Naive thymus-derived CD4-positive, alpha-beta T cell (primary cell): Measurements from ENCODE around the gene JOSD2. TPM values are rescaled to one million over a fixed set of nuclear protein-coding genes. Genes with fewer than 3 reads are reported as not detected.
A peak's percentile ranks its signal among the peaks of the same experiment; 100 is the strongest.

ENCODE experiments used
- ATAC-seq: fragments of 150-1000 bp; cut with Tn5 transposase; 2 replicates; pipeline ENCODE4 v1.10.0; 2021; ENCODE audit warnings: mild to moderate bottlenecking, moderate library complexity
- CTCF ChIA-PET: fragments of 350-600 bp; sonication (Branson Sonifier 250); formaldehyde crosslinking; loops from one replicate; lab custom pipeline; 2021; ENCODE audit warnings: antibody characterized with exemption; lab: Charles Lee
- POLR2A ChIA-PET: fragments of 350-600 bp; sonication (Branson Sonifier 250); formaldehyde crosslinking; loops from one replicate; lab custom pipeline; 2021; ENCODE audit warnings: antibody characterized with exemption, inconsistent platforms; lab: Charles Lee
- DNase-seq, 9 donors: peaks; one replicate each; pipeline versions ENCODE4 v3.0.0 to v3.0.0-alpha.2; 2020 to 2022; ENCODE audit warnings: mixed read lengths in 1 of 9
- H3K27ac ChIP-seq: one replicate; pipeline ENCODE4 v1.7.0; 2013; ENCODE audit warnings: mild to moderate bottlenecking, low read depth, low read length, moderate library complexity
- H3K27me3 ChIP-seq, 2 donors: one replicate each; pipeline ENCODE4 v1.7.0; 2013; ENCODE audit warnings: low read length in 2 of 2, mild to moderate bottlenecking in 2 of 2, moderate library complexity in 2 of 2; ENCODE audit not compliant: control insufficient read depth in 2 of 2, insufficient read depth in 2 of 2
- H3K36me3 ChIP-seq, 3 experiments: 1 replicate in 2 of 3; 2 replicates in 1 of 3; pipeline ENCODE4 v1.7.0; 2013; ENCODE audit warnings: low read length in 3 of 3, mild to moderate bottlenecking in 3 of 3, moderate library complexity in 1 of 3; ENCODE audit not compliant: insufficient read depth in 3 of 3, control insufficient read depth in 2 of 3
- H3K4me1 ChIP-seq, 2 donors: one replicate each; pipeline ENCODE4 v1.7.0; 2013; ENCODE audit warnings: low read length in 2 of 2, mild to moderate bottlenecking in 2 of 2, moderate library complexity in 1 of 2; ENCODE audit not compliant: control insufficient read depth in 2 of 2, insufficient read depth in 2 of 2
- H3K4me3 ChIP-seq: 2 replicates; pipeline ENCODE4 v1.7.0; 2013; ENCODE audit warnings: mild to moderate bottlenecking, low read length
- H3K9me3 ChIP-seq, 3 experiments: 1 replicate in 2 of 3; 2 replicates in 1 of 3; pipeline ENCODE4 v1.7.0; 2013; ENCODE audit warnings: low read length in 3 of 3; ENCODE audit not compliant: control insufficient read depth in 2 of 3
- H3K27ac Mint-ChIP-seq, 9 donors: one replicate each; pipeline ENCODE4 v1.8.0; 2020 to 2022; ENCODE audit warnings: mixed read lengths in 9 of 9, mild to moderate bottlenecking in 8 of 9, moderate library complexity in 5 of 9, inconsistent platforms in 2 of 9
- H3K27me3 Mint-ChIP-seq, 5 donors: one replicate each; pipeline ENCODE4 v1.8.0; 2021 to 2022; ENCODE audit warnings: mixed read lengths in 5 of 5, mild to moderate bottlenecking in 1 of 5
- H3K36me3 Mint-ChIP-seq, 5 donors: one replicate each; pipeline ENCODE4 v1.8.0; 2020 to 2022; ENCODE audit warnings: mixed read lengths in 5 of 5, mild to moderate bottlenecking in 3 of 5, inconsistent platforms in 1 of 5
- H3K4me1 Mint-ChIP-seq, 7 donors: one replicate each; pipeline ENCODE4 v1.8.0; 2020 to 2022; ENCODE audit warnings: mixed read lengths in 7 of 7, mild to moderate bottlenecking in 3 of 7, inconsistent platforms in 1 of 7
- H3K4me3 Mint-ChIP-seq, 10 donors: one replicate each; pipeline ENCODE4 v1.8.0; 2020 to 2022; ENCODE audit warnings: mild to moderate bottlenecking in 10 of 10, mixed read lengths in 10 of 10, moderate library complexity in 6 of 10, inconsistent platforms in 2 of 10
- H3K9me3 Mint-ChIP-seq, 11 donors: one replicate each; pipeline ENCODE4 v1.8.0; 2020 to 2022; ENCODE audit warnings: mixed read lengths in 11 of 11, mild to moderate bottlenecking in 4 of 11, inconsistent platforms in 1 of 11, moderate library complexity in 1 of 11
- intact Hi-C, 2 donors: fragments of 100-400 bp; cut with micrococcal nuclease; formaldehyde crosslinking; loops; one replicate each; pipeline ENCODE4 v1.15.1; 2023
- polyA plus RNA-seq, 2 donors: library from polyadenylated mRNA; unstranded; fragments of 300-500 nt; fragmentation: Illumina TruSeq; gene quantifications; one replicate each; pipeline ENCODE4 v1.2.3, GENCODE V29; 2021
- total RNA-seq, 6 experiments: library from RNA in 5 of 6; stranded (reverse) in 5 of 6; gene quantifications; 1 replicate in 5 of 6; 2 replicates in 1 of 6; pipeline ENCODE4 v1.2.3 and lab custom pipeline; 2021 to 2026

The JOSD2 gene
- total and polyA plus RNA-seq, 7 experiments from 2014 or later: 13.0 to 45.9 (median 20.1) TPM

DNA sequence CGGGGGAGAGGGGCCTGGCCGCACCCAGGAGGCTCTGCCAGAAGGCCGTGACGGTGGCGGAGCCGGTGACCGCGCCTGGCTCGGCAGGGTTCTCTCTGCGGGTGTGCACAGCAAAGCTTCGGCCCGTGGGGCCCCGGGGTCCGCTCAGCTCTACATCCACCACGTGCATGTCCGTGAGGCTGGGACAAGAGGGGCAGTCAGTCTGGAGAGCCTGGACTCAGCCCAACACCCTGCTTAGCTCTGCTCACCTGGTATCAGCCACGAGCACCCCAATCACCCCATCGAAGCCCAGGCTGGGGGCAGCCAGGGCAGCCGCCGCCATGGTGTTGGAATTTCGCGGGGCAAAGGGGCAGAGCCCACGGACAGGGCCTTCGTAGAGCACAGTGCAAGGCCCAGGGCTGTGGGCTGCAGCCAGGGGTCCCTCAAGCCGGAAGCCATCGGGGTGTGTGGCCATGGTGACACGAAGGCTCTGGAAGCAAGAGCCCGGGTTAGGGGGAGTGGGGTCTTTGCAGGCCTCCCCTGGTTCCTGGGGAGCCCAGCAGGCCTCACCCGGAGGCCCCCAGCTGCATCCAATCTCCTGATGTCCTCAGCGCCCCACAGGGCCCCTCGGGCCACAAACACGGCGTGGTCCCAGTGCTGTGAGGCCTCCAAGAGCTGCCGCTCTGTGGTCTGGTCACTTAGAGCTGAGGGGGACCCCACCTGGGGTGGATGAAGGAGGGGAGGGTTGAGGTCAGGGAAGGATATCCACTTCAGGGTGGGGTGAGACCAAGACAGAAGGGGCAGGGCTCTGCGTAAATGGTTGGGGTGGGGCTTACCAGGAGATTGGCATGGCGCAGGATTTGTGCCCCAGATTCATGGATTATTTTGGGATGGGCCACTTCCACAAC is 1.4 kb upstream of the JOSD2 start:
- Histone ChIP-seq H3K27me3 (no peaks in the 10 kb centered on the region), H3K27ac (peak overlapping the region; percentile 86), H3K4me3 (no peak overlapping the region), H3K36me3 (no peaks in the 10 kb centered on the region), H3K4me1 (peaks cover 7 to 16% of the 10 kb centered on the region in 2 donors), H3K9me3 (no peaks in the 10 kb centered on the region)
- peak overlapping the region in 4 of 10 donors; percentile 75 to 89 (median 78) for H3K4me3 Mint-ChIP-seq
- ChIA-PET POLR2A (interaction anchor here (1.2 to 2.4 kb wide), 4 partner anchors 34 to 144 kb away, joined by 4 to 10 read pairs (median 6); partner anchors contain the start of gene POLD1), CTCF (no interaction called here)
- H3K9me3 Mint-ChIP-seq: peaks cover 0 to 2% (median 0%) of the 10 kb centered on the region in 11 donors
- peaks cover 0 to 6% (median 0%) of the 10 kb centered on the region in 5 donors for H3K36me3 Mint-ChIP-seq
- ATAC-seq (no peak), DNase-seq (no peak)
- intact Hi-C loops: loop anchor here in 1 of 2 donors (5.0 kb wide), 1 partner anchor 1520 kb away; the partner anchor contains the start of genes GYS1 and RUVBL2
- peak overlapping the region in 4 of 9 donors; percentile 87 to 94 (median 90) for H3K27ac Mint-ChIP-seq
- peaks cover 0 to 26% (median 19%) of the 10 kb centered on the region in 7 donors for H3K4me1 Mint-ChIP-seq
- H3K27me3 Mint-ChIP-seq: peaks cover 0 to 17% (median 6%) of the 10 kb centered on the region in 5 donors

GRCh38 chr19:50510700-50511068 is 307 bp downstream of the JOSD2 start:
- H3K4me1 Mint-ChIP-seq: peaks cover 0 to 27% (median 19%) of the 10 kb centered on the region in 7 donors
- Histone ChIP-seq H3K9me3 (no peaks in the 10 kb centered on the region), H3K27ac (peak overlapping the region; percentile 86), H3K27me3 (no peaks in the 10 kb centered on the region), H3K36me3 (peaks cover 0 to 3% (median 0%) of the 10 kb centered on the region in 3 experiments), H3K4me3 (peak overlapping the region; percentile 58), H3K4me1 (peaks cover 7 to 16% of the 10 kb centered on the region in 2 donors)
- ChIA-PET POLR2A (interaction anchor here (0.6 to 2.4 kb wide), 11 partner anchors 32 to 1862 kb away, joined by 3 to 10 read pairs (median 4); partner anchors contain the start of genes NR1H2 and POLD1), CTCF (interaction anchor here (0.6 to 0.9 kb wide), 2 partner anchors 47 to 154 kb away, joined by 3 to 4 read pairs; no protein-coding TSS in a partner anchor)
- peak; percentile 21 for ATAC-seq
- peak in 1 of 9 donors; percentile 86 for DNase-seq
- peak overlapping the region; percentile 87 to 99 (median 97) for H3K27ac Mint-ChIP-seq
- peaks cover 0 to 10% (median 0%) of the 10 kb centered on the region in 5 donors for H3K36me3 Mint-ChIP-seq
- H3K27me3 Mint-ChIP-seq: peaks cover 0 to 11% (median 2%) of the 10 kb centered on the region in 5 donors
- peak overlapping the region; percentile 75 to 97 (median 88) for H3K4me3 Mint-ChIP-seq
- intact Hi-C loops: loop anchor here (1.0 to 5.0 kb wide), 13 partner anchors 34 to 1518 kb away; partner anchors contain the start of genes EMC10 (in 2 of the 2), GARIN5A (in 2 of the 2), KCNC3 (in 2 of the 2) and NR1H2 (in 2 of the 2)
- peaks cover 0 to 2% (median 0%) of the 10 kb centered on the region in 11 donors for H3K9me3 Mint-ChIP-seq

DNA sequence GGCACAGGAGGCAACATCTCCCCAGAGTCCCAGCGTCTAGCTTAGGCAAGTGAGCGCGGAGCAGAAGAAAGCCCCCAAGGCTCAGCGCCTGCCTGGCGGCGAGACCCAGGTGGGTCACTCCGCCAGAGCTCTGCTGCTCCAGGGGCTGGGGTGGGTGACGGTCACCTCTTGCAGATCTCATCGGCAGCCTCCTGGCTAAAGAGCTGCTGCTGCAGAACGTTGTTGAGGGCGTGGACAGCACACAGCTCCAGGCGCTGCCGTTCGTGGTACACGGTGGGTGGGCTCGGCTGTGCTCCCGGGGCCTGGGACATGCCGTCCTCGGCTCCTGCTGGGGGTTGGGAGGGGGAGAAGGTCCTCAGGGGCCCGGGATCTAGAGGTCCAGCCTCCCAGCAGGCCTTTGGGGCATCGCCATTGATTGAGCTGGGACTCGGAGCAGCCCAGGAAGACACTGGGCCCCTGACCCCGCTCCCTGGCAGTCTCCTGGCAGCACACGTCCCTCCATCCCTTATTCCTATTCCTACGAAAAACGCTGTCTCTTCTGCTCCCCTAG is 795 bp downstream of the JOSD2 start:
- H3K36me3 ChIP-seq: peaks cover 0 to 6% (median 0%) of the 10 kb centered on the region in 3 experiments
- DNase-seq (no peak), ATAC-seq (no peak)
- H3K27ac ChIP-seq: peak overlapping the region; percentile 86
- Mint-ChIP-seq H3K9me3 (peaks cover 0 to 2% (median 0%) of the 10 kb centered on the region in 11 donors), H3K4me1 (peaks cover 0 to 27% (median 19%) of the 10 kb centered on the region in 7 donors), H3K36me3 (peaks cover 0 to 10% (median 0%) of the 10 kb centered on the region in 5 donors), H3K27ac (peak overlapping the region; percentile 87 to 99 (median 97)), H3K27me3 (peaks cover 0 to 9% (median 0%) of the 10 kb centered on the region in 5 donors), H3K4me3 (peak overlapping the region; percentile 75 to 97 (median 88))
- POLR2A ChIA-PET: interaction anchor here (0.6 to 2.4 kb wide), 5 partner anchors 34 to 1861 kb away, joined by 3 to 10 read pairs (median 3); partner anchors contain the start of genes EMC10, GARIN5A and POLD1
- CTCF ChIA-PET: interaction anchor here (0.5 to 0.6 kb wide), 2 partner anchors 48 to 94 kb away, joined by 3 to 4 read pairs; no protein-coding TSS in a partner anchor
- no peaks in the 10 kb centered on the region for H3K9me3 ChIP-seq
- peaks cover 7 to 16% of the 10 kb centered on the region in 2 donors for H3K4me1 ChIP-seq
- H3K4me3 ChIP-seq: peak overlapping the region; percentile 58
- intact Hi-C loops: loop anchor here (2.0 to 5.0 kb wide), 5 partner anchors 125 to 1518 kb away; partner anchors contain the start of genes AP2A1 (in 1 of the 2), GYS1 (in 1 of the 2), POLD1 (in 1 of the 2) and RRAS (in 1 of the 2)
- no peaks in the 10 kb centered on the region for H3K27me3 ChIP-seq

GRCh38 chr19:50509366-50509765 is 1.6 kb downstream of the JOSD2 start:
- no peak for DNase-seq
- Mint-ChIP-seq H3K36me3 (peaks cover 0 to 10% (median 0%) of the 10 kb centered on the region in 5 donors), H3K27me3 (peaks cover 0 to 8% (median 0%) of the 10 kb centered on the region in 5 donors), H3K4me1 (peaks cover 0 to 27% (median 19%) of the 10 kb centered on the region in 7 donors), H3K27ac (peak overlapping the region in 5 of 9 donors; percentile 41 to 71 (median 64)), H3K4me3 (peak overlapping the region in 5 of 10 donors; percentile 29 to 77 (median 54)), H3K9me3 (peaks cover 0 to 2% (median 0%) of the 10 kb centered on the region in 11 donors)
- ChIA-PET CTCF (interaction anchor here (0.5 kb wide), 1 partner anchor 93 kb away, joined by 3 read pairs; no protein-coding TSS in a partner anchor), POLR2A (interaction anchor here (0.5 to 0.9 kb wide), 2 partner anchors 8 to 33 kb away, joined by 3 read pairs; partner anchors contain the start of genes EMC10 and GARIN5A)
- peaks cover 7 to 16% of the 10 kb centered on the region in 2 donors for H3K4me1 ChIP-seq
- no peaks in the 10 kb centered on the region for H3K9me3 ChIP-seq
- H3K27ac ChIP-seq: no peak overlapping the region
- H3K4me3 ChIP-seq: no peak overlapping the region
- intact Hi-C loops: no loop called here
- ATAC-seq: no peak
- H3K36me3 ChIP-seq: peaks cover 0 to 6% (median 0%) of the 10 kb centered on the region in 3 experiments
- no peaks in the 10 kb centered on the region for H3K27me3 ChIP-seq

- no peak for DNase-seq
- Mint-ChIP-seq H3K36me3 (peaks cover 0 to 10% (median 0%) of the 10 kb centered on the region in 5 donors), H3K9me3 (peaks cover 0 to 2% (median 0%) of the 10 kb centered on the region in 11 donors), H3K27me3 (peaks cover 0 to 5% (median 0%) of the 10 kb centered on the region in 5 donors), H3K4me1 (peaks cover 0 to 27% (median 19%) of the 10 kb centered on the region in 7 donors), H3K27ac (peak overlapping the region; percentile 9 to 86 (median 64)), H3K4me3 (peak overlapping the region in 5 of 10 donors; percentile 26 to 77 (median 44))
- peak overlapping the region; percentile 18 for H3K27ac ChIP-seq
- H3K9me3 ChIP-seq: no peaks in the 10 kb centered on the region
- no peak for ATAC-seq
- peaks cover 0 to 6% (median 0%) of the 10 kb centered on the region in 3 experiments for H3K36me3 ChIP-seq
- ChIA-PET CTCF (no interaction called here), POLR2A (interaction anchor here (0.5 kb wide), 1 partner anchor 8 kb away, joined by 3 read pairs; no protein-coding TSS in a partner anchor)
- intact Hi-C loops: no loop called here
- peaks cover 7 to 16% of the 10 kb centered on the region in 2 donors for H3K4me1 ChIP-seq
- no peaks in the 10 kb centered on the region for H3K27me3 ChIP-seq
- no peak overlapping the region for H3K4me3 ChIP-seq
These were observed 2.2 kb downstream of the JOSD2 start for GRCh38 chr19:50508843-50509190.
